OCI-LY7 (cell line): ENCODE data around the gene DYNAP. TPM values are rescaled to one million over a fixed set of nuclear protein-coding genes. Genes with fewer than 3 reads are reported as not detected.

Source experiments
- BruUV-seq: library from RNA; stranded (reverse); fragments of 400-500 nt; replicated peaks from 2 replicates; lab custom pipeline; 2021; lab: Mats Ljungman, UMichigan
- CTCF ChIA-PET: fragments of 300-600 bp; sonication (Branson Sonifier 250); formaldehyde crosslinking; loops from one replicate; lab custom pipeline; 2022; ENCODE audit warnings: antibody characterized with exemption; ENCODE audit not compliant: unreplicated experiment; lab: Charles Lee
- POLR2A ChIA-PET: fragments of 300-600 bp; sonication (Branson Sonifier 250); formaldehyde crosslinking; loops from one replicate; lab custom pipeline; 2022; ENCODE audit warnings: antibody characterized with exemption; lab: Charles Lee
- DNase-seq: peaks from one replicate; pipeline ENCODE4 v3.0.0-alpha.2; 2015; ENCODE audit warnings: low spot score
- H2AFZ ChIP-seq: fragments of 200-600 bp; sonication (generic), shearing (Covaris generic); 2 replicates; pipeline ENCODE4 v1.6.1; 2014; ENCODE audit warnings: mild to moderate bottlenecking, antibody characterized with exemption, low read length, moderate library complexity
- H3K27ac ChIP-seq: fragments of 200-600 bp; sonication (generic); 2 replicates; pipeline ENCODE4 v1.5.1; 2014; ENCODE audit warnings: mixed run types, low read depth, mild to moderate bottlenecking, moderate library complexity, low read length, inconsistent platforms; ENCODE audit not compliant: poor library complexity, severe bottlenecking
- H3K36me3 ChIP-seq: fragments of 200-600 bp; sonication (generic); 2 replicates; pipeline ENCODE4 v1.6.1; 2014; ENCODE audit warnings: mild to moderate bottlenecking, antibody characterized with exemption, low read length, moderate library complexity, mixed read lengths; ENCODE audit not compliant: insufficient read depth
- H3K4me1 ChIP-seq: fragments of 200-600 bp; sonication (generic); 2 replicates; pipeline ENCODE4 v1.5.1; 2014; ENCODE audit warnings: mild to moderate bottlenecking, low read length; ENCODE audit not compliant: insufficient read depth, poor library complexity, severe bottlenecking
- H3K4me2 ChIP-seq: fragments of 200-600 bp; sonication (generic); 2 replicates; pipeline ENCODE4 v1.6.1; 2014; ENCODE audit warnings: mild to moderate bottlenecking, low read length
- H3K4me3 ChIP-seq: fragments of 200-600 bp; sonication (generic); 2 replicates; pipeline ENCODE4 v1.5.1; 2014; ENCODE audit warnings: mild to moderate bottlenecking, low read depth, low read length; ENCODE audit not compliant: poor library complexity, severe bottlenecking
- H3K79me2 ChIP-seq: fragments of 200-600 bp; sonication (generic); 2 replicates; pipeline ENCODE4 v1.6.1; 2016; ENCODE audit warnings: low read depth, mild to moderate bottlenecking, low read length, moderate library complexity, mixed read lengths; ENCODE audit not compliant: insufficient read depth
- H3K9me2 ChIP-seq: fragments of 200-600 bp; sonication (generic); 2 replicates; pipeline ENCODE4 v1.6.1; 2016; ENCODE audit warnings: mild to moderate bottlenecking, low read length, mixed read lengths; ENCODE audit not compliant: insufficient read depth
- H3K9me3 ChIP-seq: fragments of 200-600 bp; sonication (generic); 2 replicates; pipeline ENCODE4 v1.6.1; 2014; ENCODE audit warnings: mild to moderate bottlenecking, mixed run types, low read length, mixed read lengths
- H4K20me1 ChIP-seq: fragments of 200-600 bp; sonication (generic); 2 replicates; pipeline ENCODE4 v1.6.1; 2014; ENCODE audit warnings: mild to moderate bottlenecking, antibody characterized with exemption, low read length, moderate library complexity, mixed read lengths; ENCODE audit not compliant: insufficient read depth
- CTCF ChIP-seq: fragments of 200-600 bp; sonication (generic); conservative IDR thresholded peaks from 2 replicates; pipeline ENCODE4 v1.5.1; 2014; ENCODE audit warnings: mild to moderate bottlenecking, antibody characterized with exemption, low read length, moderate library complexity, mixed read lengths
- EZH2phosphoT487 ChIP-seq: fragments of 200-600 bp; sonication (generic); IDR thresholded peaks from 2 replicates; pipeline ENCODE4 v1.6.1; 2018; ENCODE audit warnings: low read depth, borderline replicate concordance, mild to moderate bottlenecking, mixed run types, antibody characterized with exemption, low read length, moderate library complexity, mixed read lengths
- intact Hi-C: fragments of 100-400 bp; cut with micrococcal nuclease; formaldehyde crosslinking; loops from one replicate; pipeline ENCODE4 v1.10.0; 2022; ENCODE audit not compliant: unreplicated experiment
- total RNA-seq, 2 experiments: library from RNA; depleted of rRNA in 1 of 2; stranded (reverse); fragments of >200 nt in 1 of 2; shearing (Covaris generic) in 1 of 2; gene quantifications; 2 replicates each; pipeline ENCODE4 v1.2.3, GENCODE V29; 2014 to 2022

DYNAP gene
- total RNA-seq, 2 experiments from 2014 or later, result not detected

- H3K9me3 ChIP-seq, result peaks cover 4% of the 10 kb centered on the region; the same call in 1 of the 2 replicates
- H3K27ac ChIP-seq, result no peak overlapping the region
- POLR2A ChIA-PET, result interaction anchor here (0.6 to 1.1 kb wide), 3 partner anchors 19 to 104 kb away, joined by 3 to 4 read pairs (median 4); no protein-coding TSS in a partner anchor
- H3K79me2 ChIP-seq, result no peaks in the 10 kb centered on the region
- intact Hi-C loops, result no loop called here
- TF ChIP-seq EZH2phosphoT487, result no peak
- TF ChIP-seq CTCF, result no peak
- no peak overlapping the region for H3K4me3 ChIP-seq
- no peak overlapping the region for H3K4me2 ChIP-seq
- H4K20me1 ChIP-seq, result no peaks in the 10 kb centered on the region
- no TSS peak for BruUV-seq
- H3K4me1 ChIP-seq, result no peaks in the 10 kb centered on the region
- H3K9me2 ChIP-seq, result no peaks in the 10 kb centered on the region
- H3K36me3 ChIP-seq, result no peaks in the 10 kb centered on the region
- H2AFZ ChIP-seq, result no peak overlapping the region
- CTCF ChIA-PET, result no interaction called here
- DNase-seq, result no peak
These were observed 35.8 kb upstream of the DYNAP start for GRCh38 chr18:54555286-54555685.

GRCh38 chr18:54555996-54556395 lies 35.0 kb upstream of the DYNAP start:
- H3K36me3 ChIP-seq, result no peaks in the 10 kb centered on the region
- no peak overlapping the region for H3K4me3 ChIP-seq
- DNase-seq, result no peak
- H3K9me3 ChIP-seq, result peaks cover 3% of the 10 kb centered on the region; the same call in 1 of the 2 replicates
- no peak overlapping the region for H3K4me2 ChIP-seq
- intact Hi-C loops, result no loop called here
- H3K79me2 ChIP-seq, result no peaks in the 10 kb centered on the region
- H2AFZ ChIP-seq, result no peak overlapping the region
- H3K4me1 ChIP-seq, result no peaks in the 10 kb centered on the region
- no peak overlapping the region for H3K27ac ChIP-seq
- ChIA-PET CTCF (no interaction called here), POLR2A (no interaction called here)
- H3K9me2 ChIP-seq, result no peaks in the 10 kb centered on the region
- H4K20me1 ChIP-seq, result no peaks in the 10 kb centered on the region
- BruUV-seq, result no TSS peak
- no peak for TF ChIP-seq CTCF
- no peak for TF ChIP-seq EZH2phosphoT487

GRCh38 chr18:54557958-54558357 lies 33.1 kb upstream of the DYNAP start:
- no peaks in the 10 kb centered on the region for H3K79me2 ChIP-seq
- H3K4me2 ChIP-seq, result no peak overlapping the region
- H3K4me1 ChIP-seq, result no peaks in the 10 kb centered on the region
- no peak overlapping the region for H3K27ac ChIP-seq
- H3K9me3 ChIP-seq, result no peaks in the 10 kb centered on the region
- TF ChIP-seq EZH2phosphoT487 (no peak), CTCF (no peak)
- intact Hi-C loops, result no loop called here
- no peaks in the 10 kb centered on the region for H3K9me2 ChIP-seq
- ChIA-PET CTCF (no interaction called here), POLR2A (no interaction called here)
- H2AFZ ChIP-seq, result no peak overlapping the region
- no peak overlapping the region for H3K4me3 ChIP-seq
- no peaks in the 10 kb centered on the region for H4K20me1 ChIP-seq
- H3K36me3 ChIP-seq, result no peaks in the 10 kb centered on the region
- DNase-seq, result no peak
- BruUV-seq, result no TSS peak
